MCF 10A (cell line): ENCODE measurements around the gene LEO1. TPM values are rescaled to one million over a fixed set of nuclear protein-coding genes. Genes with fewer than 3 reads are reported as not detected.

Source experiments
- BruUV-seq: library from RNA; stranded (reverse); fragments of 400-500 nt; replicated peaks from 2 replicates; lab custom pipeline; 2021; lab: Mats Ljungman, UMichigan
- CTCF ChIA-PET: fragments of 300-600 bp; sonication (Branson Sonifier 250); formaldehyde crosslinking; extraction: SDS; loops from one replicate; lab custom pipeline; 2021; ENCODE audit warnings: antibody characterized with exemption, inconsistent platforms; lab: Yijun Ruan, JAX
- POLR2A ChIA-PET: fragments of 300-600, 350-650 bp; sonication (Branson Sonifier 250); formaldehyde crosslinking; extraction: SDS; loops from one replicate; lab custom pipeline; 2020; ENCODE audit warnings: antibody characterized with exemption, inconsistent platforms; lab: Yijun Ruan, JAX
- DNase-seq: peaks from one replicate; pipeline ENCODE4 v3.0.0-alpha.2; 2018; ENCODE audit not compliant: unreplicated experiment
- H3K27ac Mint-ChIP-seq: one replicate; pipeline ENCODE4 v1.8.0; 2022; ENCODE audit warnings: mild to moderate bottlenecking, low read depth, mixed read lengths; ENCODE audit not compliant: unreplicated experiment
- H3K27me3 Mint-ChIP-seq: one replicate; pipeline ENCODE4 v1.8.0; 2022; ENCODE audit warnings: mixed read lengths; ENCODE audit not compliant: insufficient read depth, unreplicated experiment
- H3K36me3 Mint-ChIP-seq: one replicate; pipeline ENCODE4 v1.8.0; 2022; ENCODE audit warnings: mild to moderate bottlenecking, moderate library complexity, mixed read lengths; ENCODE audit not compliant: insufficient read depth, unreplicated experiment
- H3K4me1 Mint-ChIP-seq: one replicate; pipeline ENCODE4 v1.8.0; 2022; ENCODE audit warnings: mixed read lengths; ENCODE audit not compliant: insufficient read depth, unreplicated experiment
- H3K4me3 Mint-ChIP-seq: one replicate; pipeline ENCODE4 v1.8.0; 2022; ENCODE audit warnings: mild to moderate bottlenecking, moderate library complexity, mixed read lengths; ENCODE audit not compliant: unreplicated experiment
- H3K9me3 Mint-ChIP-seq: one replicate; pipeline ENCODE4 v1.8.0; 2022; ENCODE audit warnings: mixed read lengths; ENCODE audit not compliant: unreplicated experiment
- intact Hi-C: fragments of 100-400 bp; cut with micrococcal nuclease; formaldehyde crosslinking; loops from 2 replicates; pipeline ENCODE4 v1.14.1; 2022
- total RNA-seq: library from RNA; stranded (reverse); gene quantifications from 2 replicates; pipeline ENCODE4 v1.2.3, GENCODE V29; 2022
- TF ChIP-seq, protein P1 (sequence below): fragments of 200-600 bp; IDR thresholded peaks from one replicate; pipeline ENCODE4 v1.8.0; 2022; ENCODE audit warnings: antibody characterized with exemption, mild to moderate bottlenecking; ENCODE audit not compliant: unreplicated experiment

LEO1 gene
- total RNA-seq, 1 experiment from 2014 or later: 24.2 TPM

DNA sequence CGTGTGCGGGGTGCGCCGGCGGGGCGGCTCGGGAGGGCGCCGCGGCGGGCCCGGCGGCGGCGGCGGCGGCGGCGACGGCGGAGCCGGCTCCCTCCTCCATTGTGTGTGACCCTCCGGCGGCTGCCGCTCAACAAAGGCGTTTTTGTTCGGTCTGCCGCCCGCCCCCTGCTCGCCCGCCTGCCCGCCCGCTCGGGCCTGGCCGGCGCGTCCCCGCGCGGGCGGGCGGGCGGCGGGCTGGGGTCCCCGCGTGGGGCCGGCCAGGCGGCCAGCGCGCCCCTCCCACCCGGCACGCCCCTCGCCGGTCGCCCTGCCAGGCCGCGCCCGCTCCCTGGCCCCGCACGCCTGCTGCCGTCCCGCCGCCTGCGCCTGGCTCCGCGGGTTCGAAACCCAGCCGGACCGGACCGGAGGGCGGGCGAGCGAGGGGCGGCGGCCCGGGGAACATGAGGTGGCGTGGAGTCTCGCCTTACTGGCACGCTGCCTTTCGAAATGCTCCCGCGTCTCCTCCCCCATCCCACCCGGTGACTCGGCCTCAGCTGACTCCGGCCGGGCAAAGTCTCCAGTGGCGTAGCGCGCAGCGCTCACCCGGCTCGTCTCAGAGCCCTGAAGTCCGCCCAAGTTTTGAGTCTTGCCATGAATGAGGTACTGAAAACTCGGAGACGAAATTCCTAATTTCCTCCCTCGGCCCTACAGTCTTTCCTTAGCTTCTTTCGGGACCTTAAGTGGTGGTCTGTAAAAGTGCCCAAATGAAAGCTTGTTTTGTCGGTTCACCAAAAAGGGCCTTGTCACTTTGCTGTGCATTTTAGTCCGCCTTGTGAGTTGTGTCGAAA, 48.0 kb upstream of the LEO1 start:
- Mint-ChIP-seq H3K9me3 (no peaks in the 10 kb centered on the region), H3K36me3 (peaks cover 23% of the 10 kb centered on the region), H3K27me3 (no peaks in the 10 kb centered on the region), H3K27ac (peak overlapping the region; percentile 99), H3K4me1 (peaks cover 14% of the 10 kb centered on the region), H3K4me3 (peak overlapping the region; percentile 95)
- DNase-seq: peak; percentile 83
- BruUV-seq: no TSS peak
- TF ChIP-seq, protein P1, sequence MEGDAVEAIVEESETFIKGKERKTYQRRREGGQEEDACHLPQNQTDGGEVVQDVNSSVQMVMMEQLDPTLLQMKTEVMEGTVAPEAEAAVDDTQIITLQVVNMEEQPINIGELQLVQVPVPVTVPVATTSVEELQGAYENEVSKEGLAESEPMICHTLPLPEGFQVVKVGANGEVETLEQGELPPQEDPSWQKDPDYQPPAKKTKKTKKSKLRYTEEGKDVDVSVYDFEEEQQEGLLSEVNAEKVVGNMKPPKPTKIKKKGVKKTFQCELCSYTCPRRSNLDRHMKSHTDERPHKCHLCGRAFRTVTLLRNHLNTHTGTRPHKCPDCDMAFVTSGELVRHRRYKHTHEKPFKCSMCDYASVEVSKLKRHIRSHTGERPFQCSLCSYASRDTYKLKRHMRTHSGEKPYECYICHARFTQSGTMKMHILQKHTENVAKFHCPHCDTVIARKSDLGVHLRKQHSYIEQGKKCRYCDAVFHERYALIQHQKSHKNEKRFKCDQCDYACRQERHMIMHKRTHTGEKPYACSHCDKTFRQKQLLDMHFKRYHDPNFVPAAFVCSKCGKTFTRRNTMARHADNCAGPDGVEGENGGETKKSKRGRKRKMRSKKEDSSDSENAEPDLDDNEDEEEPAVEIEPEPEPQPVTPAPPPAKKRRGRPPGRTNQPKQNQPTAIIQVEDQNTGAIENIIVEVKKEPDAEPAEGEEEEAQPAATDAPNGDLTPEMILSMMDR: no peak
- ChIA-PET POLR2A (interaction anchor here (0.6 to 10.4 kb wide), 40 partner anchors 8 to 609 kb away, joined by 3 to 546 read pairs (median 5); partner anchors contain the start of gene LEO1), CTCF (interaction anchor here (0.6 to 1.6 kb wide), 9 partner anchors 18 to 656 kb away, joined by 3 to 10 read pairs (median 3); no protein-coding TSS in a partner anchor)
- intact Hi-C loops: loop anchor here (1.0 to 5.0 kb wide), 6 partner anchors 25 to 158 kb away; partner anchors contain the start of gene LEO1

DNA sequence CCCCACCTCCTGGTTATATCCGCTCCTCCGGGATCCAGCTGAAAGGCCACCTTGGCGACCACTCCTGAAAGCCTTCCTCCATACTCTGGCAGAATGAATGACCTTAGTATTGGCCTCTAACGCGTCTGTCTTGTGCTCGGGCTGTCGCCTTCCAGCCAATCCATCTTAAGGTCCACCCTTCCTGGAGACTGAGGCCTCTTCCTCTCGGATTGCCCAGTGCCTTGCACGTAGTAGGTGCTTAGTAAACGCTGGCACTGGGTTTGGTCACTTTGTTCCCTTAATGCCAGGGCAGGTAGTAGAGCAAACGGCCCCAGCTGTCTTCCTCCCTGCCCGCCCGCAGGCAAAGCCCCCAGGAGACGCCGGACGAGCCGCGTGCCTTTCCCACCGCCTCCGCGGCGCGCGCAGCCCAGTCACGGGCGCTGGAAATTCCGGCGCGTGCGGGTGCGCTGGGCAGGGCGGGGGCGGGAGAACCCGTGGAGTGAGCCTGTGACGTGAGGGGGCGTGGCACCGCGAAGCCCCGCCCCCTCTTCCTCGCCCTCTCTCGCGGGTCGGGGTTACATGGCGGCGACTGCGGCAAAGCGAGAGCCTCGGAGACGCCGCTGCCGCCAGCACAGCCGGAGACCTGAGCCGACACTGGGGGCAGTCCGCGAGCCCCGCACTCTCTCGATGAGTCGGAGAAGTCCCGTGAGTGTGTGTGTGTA, 47.3 kb upstream of the LEO1 start, which contains the start of gene MAPK6:
Gene MAPK6, plus strand, starts transcription at position 527 of the 701 bp plus-strand sequence. CDS start 27,242 bp downstream, outside the sequence.
- Mint-ChIP-seq H3K4me3 (peak within 1 kb of the TSS; percentile 95), H3K27me3 (no peaks in the 10 kb centered on the region), H3K9me3 (no peaks in the 10 kb centered on the region), H3K4me1 (peaks cover 17% of the 10 kb centered on the region), H3K27ac (peak within 1 kb of the TSS; percentile 99), H3K36me3 (peaks cover 19% of the 10 kb centered on the region)
- POLR2A ChIA-PET: interaction anchor here (0.7 to 10.4 kb wide), 7 partner anchors 9 to 76 kb away, joined by 3 to 546 read pairs (median 9); partner anchors contain the start of gene LEO1
- CTCF ChIA-PET: interaction anchor here (1.0 kb wide), 1 partner anchor 59 kb away, joined by 3 read pairs; no protein-coding TSS in a partner anchor
- TF ChIP-seq, protein P1: no peak
- intact Hi-C loops: loop anchor here (1.0 to 2.0 kb wide), 3 partner anchors 24 to 48 kb away; partner anchors contain the start of gene LEO1
- BruUV-seq: no TSS peak
- peak; percentile 90 for DNase-seq

DNA sequence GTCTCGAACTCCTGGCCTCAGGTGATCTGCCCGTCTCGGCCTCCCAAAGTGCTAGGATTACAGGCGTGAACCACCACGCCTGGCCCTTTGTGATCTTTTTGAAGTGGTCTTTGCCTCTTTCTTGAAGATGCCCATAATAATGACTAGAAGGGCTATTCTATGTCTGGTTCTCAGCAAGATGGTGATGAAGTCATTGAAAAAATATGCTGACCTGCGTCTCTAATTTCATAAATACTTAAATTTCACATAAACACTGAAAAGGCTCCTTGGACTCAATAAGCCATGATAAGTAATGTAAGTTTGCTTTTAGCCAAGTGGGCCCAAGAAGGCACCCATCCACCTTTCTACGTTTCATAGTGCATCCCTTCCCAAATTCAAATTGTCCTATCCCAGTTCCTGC, 46.7 kb upstream of the LEO1 start:
- TSS peak; percentile 6 for BruUV-seq
- H3K4me3 Mint-ChIP-seq: peak overlapping the region; percentile 95
- H3K4me1 Mint-ChIP-seq: peaks cover 18% of the 10 kb centered on the region
- POLR2A ChIA-PET: interaction anchor here (0.7 to 10.4 kb wide), 6 partner anchors 17 to 77 kb away, joined by 3 to 546 read pairs (median 48); partner anchors contain the start of gene LEO1
- H3K27me3 Mint-ChIP-seq: no peaks in the 10 kb centered on the region
- peak overlapping the region; percentile 99 for H3K27ac Mint-ChIP-seq
- CTCF ChIA-PET: interaction anchor here (1.0 kb wide), 1 partner anchor 59 kb away, joined by 3 read pairs; no protein-coding TSS in a partner anchor
- peaks cover 19% of the 10 kb centered on the region for H3K36me3 Mint-ChIP-seq
- DNase-seq: no peak
- no peaks in the 10 kb centered on the region for H3K9me3 Mint-ChIP-seq
- intact Hi-C loops: loop anchor here (2.0 kb wide), 2 partner anchors 23 to 47 kb away; partner anchors contain the start of gene LEO1
- TF ChIP-seq, protein P1: no peak
